IPS DF 6.9 (cell line): ENCODE data around the gene NSMCE3.

Source experiments
- DNase-seq: peaks from one replicate; pipeline ENCODE4 v3.0.0-alpha.2; 2013; ENCODE audit warnings: low read depth, low spot score
- H3K27ac ChIP-seq: one replicate; pipeline ENCODE4 v1.5.1; 2013; ENCODE audit warnings: low read length, control low read depth
- H3K27me3 ChIP-seq: 2 replicates; pipeline ENCODE4 v1.6.1; 2013; ENCODE audit warnings: mild to moderate bottlenecking, low read length; ENCODE audit not compliant: control insufficient read depth, insufficient read depth
- H3K36me3 ChIP-seq: 2 replicates; pipeline ENCODE4 v1.6.1; 2013; ENCODE audit warnings: low read length; ENCODE audit not compliant: control insufficient read depth, insufficient read depth
- H3K4me1 ChIP-seq: 2 replicates; pipeline ENCODE4 v1.6.1; 2013; ENCODE audit warnings: low read length; ENCODE audit not compliant: control insufficient read depth, insufficient read depth
- H3K4me3 ChIP-seq: 2 replicates; pipeline ENCODE4 v1.5.1; 2013; ENCODE audit warnings: mild to moderate bottlenecking, low read length
- H3K9me3 ChIP-seq: 2 replicates; pipeline ENCODE4 v1.6.1; 2013; ENCODE audit warnings: low read length, inconsistent platforms; ENCODE audit not compliant: control insufficient read depth, insufficient read depth
- WGBS: extraction: QIAGEN DNeasy Blood & Tissue Kit; methylation state at CpG from one replicate; pipeline ENCODE4 v1.1.7; 2013; ENCODE audit warnings: mixed read lengths, missing lambda C conversion rate; ENCODE audit not compliant: insufficient read length, insufficient coverage; 5-methylcytosine and 5-hydroxymethylcytosine counted together

NSMCE3 gene

DNA sequence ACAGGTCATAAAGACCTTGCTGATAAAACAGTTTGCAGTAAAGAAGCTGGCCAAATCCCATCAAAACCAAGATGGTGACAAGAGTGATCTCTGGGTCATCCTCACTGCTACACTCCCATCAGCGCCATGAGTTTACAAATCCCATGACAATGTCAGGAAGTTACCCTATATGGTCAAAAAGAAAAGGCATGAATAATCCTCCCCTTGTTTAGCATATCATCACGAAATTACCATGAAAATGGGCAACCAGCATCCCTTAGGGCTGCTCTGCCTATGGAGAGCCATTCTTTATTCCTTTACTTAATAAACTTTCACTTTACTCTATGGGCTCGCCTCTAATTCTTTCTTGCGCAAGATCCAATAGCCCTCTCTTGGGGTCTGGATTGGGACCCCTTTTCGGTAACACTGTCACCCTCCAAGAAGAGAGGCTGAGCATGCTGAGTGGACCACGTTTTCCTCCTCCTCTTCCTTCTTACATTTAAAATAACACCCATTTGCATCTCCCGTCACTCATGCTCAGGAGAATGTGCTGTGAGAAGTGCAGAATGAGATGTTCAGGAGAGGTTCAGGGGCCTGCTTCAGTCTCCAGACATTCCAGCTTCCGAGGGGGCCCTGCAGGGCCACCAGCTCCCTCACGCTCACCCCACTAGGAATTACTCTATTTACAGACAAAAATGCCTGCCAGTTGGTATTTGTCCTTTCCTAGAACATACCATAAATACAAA lies 47.3 kb downstream of the NSMCE3 start:
- no peak overlapping the region for H3K27ac ChIP-seq
- WGBS = no CpG with 5 or more reads among the region's 9 CpGs
- DNase-seq = no peak

DNA sequence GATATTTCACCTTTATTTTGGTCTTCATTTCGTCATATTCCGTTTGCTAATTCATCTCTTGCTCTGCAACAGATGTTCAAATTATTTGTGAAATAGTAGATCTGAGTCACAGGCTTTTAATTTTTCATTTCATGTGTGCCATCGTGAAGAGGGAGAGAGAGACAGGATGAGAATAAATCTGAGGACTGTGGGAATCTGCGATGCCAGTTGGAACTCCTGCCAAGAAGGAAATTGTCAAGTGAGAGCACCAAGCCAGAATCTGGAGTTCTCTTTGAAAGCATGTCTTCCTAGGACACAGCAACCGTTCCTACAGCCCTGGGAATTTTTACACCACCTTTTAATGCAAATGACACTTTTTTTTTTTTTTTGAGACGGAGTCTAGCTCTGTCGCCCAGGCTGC lies 48.8 kb downstream of the NSMCE3 start:
- H3K27ac ChIP-seq = no peak overlapping the region
- WGBS = no CpG with 5 or more reads among the region's 7 CpGs
- H3K4me3 ChIP-seq = no peak overlapping the region
- no peaks in the 10 kb centered on the region for H3K27me3 ChIP-seq
- H3K36me3 ChIP-seq = no peaks in the 10 kb centered on the region
- H3K4me1 ChIP-seq = peaks cover 1% of the 10 kb centered on the region; the same call in 1 of the 2 replicates
- DNase-seq = no peak
- H3K9me3 ChIP-seq = no peaks in the 10 kb centered on the region

More for the DNA sequence above, 47.3 kb downstream of the NSMCE3 start:
- Histone ChIP-seq H3K4me1 (peaks cover 2% of the 10 kb centered on the region; the same call in 1 of the 2 replicates), H3K9me3 (no peaks in the 10 kb centered on the region), H3K4me3 (no peak overlapping the region), H3K27me3 (no peaks in the 10 kb centered on the region), H3K36me3 (no peaks in the 10 kb centered on the region)

DNA sequence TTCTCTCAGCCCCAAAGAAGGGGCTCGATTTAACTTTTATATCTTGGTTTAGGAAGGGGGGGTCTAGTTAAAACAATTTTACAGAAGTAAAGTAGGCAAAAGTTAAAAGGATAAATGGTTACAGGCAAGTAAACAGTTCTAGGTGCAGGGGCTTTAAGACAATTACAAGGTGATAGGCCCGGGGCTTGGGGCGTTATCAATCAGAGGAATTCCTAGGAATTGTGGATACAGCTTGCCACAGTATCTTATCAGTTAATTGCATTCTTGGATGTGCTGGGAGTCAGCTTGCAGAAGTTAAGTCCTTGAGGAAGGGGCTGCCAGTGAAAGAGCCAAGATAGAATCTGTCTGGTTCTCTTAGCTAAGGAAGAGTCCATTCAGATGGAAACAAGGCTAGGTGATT lies 52.7 kb downstream of the NSMCE3 start:
- no peaks in the 10 kb centered on the region for H3K9me3 ChIP-seq
- no peaks in the 10 kb centered on the region for H3K27me3 ChIP-seq
- H3K27ac ChIP-seq = no peak overlapping the region
- WGBS = no CpG with 5 or more reads among the region's 3 CpGs
- no peak overlapping the region for H3K4me3 ChIP-seq
- H3K36me3 ChIP-seq = no peaks in the 10 kb centered on the region
- no peaks in the 10 kb centered on the region for H3K4me1 ChIP-seq
- DNase-seq = no peak
